K562 (cell line): Measurements from ENCODE around the gene MELK. TPM values are rescaled to one million over a fixed set of nuclear protein-coding genes. Genes with fewer than 3 reads are reported as not detected.

Source experiments
- ARID1B ChIP-seq: fragments of 450-650 bp; IDR thresholded peaks from 2 replicates; pipeline ENCODE4 v1.6.1; 2016; ENCODE audit warnings: antibody characterized with exemption, mild to moderate bottlenecking, inconsistent platforms
- BCOR ChIP-seq: fragments of 450-650 bp; IDR thresholded peaks from 2 replicates; pipeline ENCODE4 v1.6.1; 2016
- CBFA2T3 ChIP-seq: fragments of 450-650 bp; IDR thresholded peaks from 2 replicates; pipeline ENCODE4 v1.6.1; 2017
- CBFB ChIP-seq: sonication (generic); formaldehyde crosslinking; IDR thresholded peaks from 2 replicates; pipeline ENCODE4 v1.4.0; 2020; ENCODE audit warnings: mild to moderate bottlenecking, missing genetic modification reagents
- CTBP1 ChIP-seq: fragments of 450-650 bp; IDR thresholded peaks from 2 replicates; pipeline ENCODE4 v1.6.1; 2016; ENCODE audit warnings: borderline replicate concordance
- DIDO1 ChIP-seq: fragments of 450-650 bp; IDR thresholded peaks from 2 replicates; pipeline ENCODE4 v1.6.1; 2016; ENCODE audit warnings: low read depth, missing biosample characterization, missing genetic modification characterization
- DPF2 ChIP-seq: fragments of 450-650 bp; IDR thresholded peaks from 2 replicates; pipeline ENCODE4 v1.6.1; 2016
- EGR1 ChIP-seq: fragments of 450-650 bp; conservative IDR thresholded peaks from 2 replicates; pipeline ENCODE4 v1.6.1; 2017; ENCODE audit warnings: mild to moderate bottlenecking
- FOXM1 ChIP-seq, 2 experiments: fragments of 450-650 bp in 1 of 2; sonication (generic) in 1 of 2; formaldehyde crosslinking in 1 of 2; IDR thresholded peaks; 2 replicates each; pipeline versions ENCODE4 v1.6.1 to v1.9.0; 2017 to 2022; ENCODE audit warnings: low read depth in 2 of 2, mild to moderate bottlenecking in 2 of 2, missing genetic modification reagents in 1 of 2, moderate library complexity in 1 of 2
- GATA2 ChIP-seq: sonication (generic); formaldehyde crosslinking; IDR thresholded peaks from 2 replicates; pipeline ENCODE4 v1.4.0; 2020; ENCODE audit warnings: mild to moderate bottlenecking, missing genetic modification reagents
- HMBOX1 ChIP-seq: sonication (generic); IDR thresholded peaks from 2 replicates; pipeline ENCODE4 v1.6.1; 2016
- HNRNPH1 ChIP-seq: fragments of 200-400 bp; formaldehyde crosslinking; optimal IDR thresholded peaks from 2 replicates; pipeline ENCODE3; 2017; ENCODE audit warnings: low read depth, mild to moderate bottlenecking, low read length, moderate library complexity
- JUND ChIP-seq, 2 experiments: IDR thresholded peaks; 2 replicates in 1 of 2; 3 replicates in 1 of 2; pipeline ENCODE4 v1.6.1; 2011; ENCODE audit warnings: borderline replicate concordance in 2 of 2, low read depth in 2 of 2, low read length in 2 of 2, improper control_type of control experiment in 1 of 2, missing biosample characterization in 1 of 2, missing genetic modification characterization in 1 of 2, missing genetic modification reagents in 1 of 2
- KDM1A ChIP-seq, 2 experiments: fragments of 450-650 bp; IDR thresholded peaks; 2 replicates each; pipeline ENCODE4 v1.6.1; 2016; ENCODE audit warnings: mild to moderate bottlenecking in 2 of 2
- KHSRP ChIP-seq: fragments of 450-650 bp; IDR thresholded peaks from 2 replicates; pipeline ENCODE4 v1.6.1; 2017
- LEF1 ChIP-seq: fragments of 450-650 bp; IDR thresholded peaks from 2 replicates; pipeline ENCODE4 v1.6.1; 2016; ENCODE audit warnings: mild to moderate bottlenecking
- NFIC ChIP-seq: fragments of 450-650 bp; IDR thresholded peaks from 2 replicates; pipeline ENCODE4 v1.6.1; 2017; ENCODE audit warnings: mild to moderate bottlenecking, inconsistent platforms
- NR2C1 ChIP-seq, 2 experiments: fragments of 450-650 bp; IDR thresholded peaks; 2 replicates each; pipeline ENCODE4 v1.6.1; 2017; ENCODE audit warnings: mild to moderate bottlenecking in 2 of 2, antibody characterized with exemption in 1 of 2, inconsistent platforms in 1 of 2, missing compliant biosample characterization in 1 of 2, missing genetic modification characterization in 1 of 2
- PML ChIP-seq: IDR thresholded peaks from 2 replicates; pipeline ENCODE4 v1.6.1; 2012; ENCODE audit warnings: low read length, inconsistent platforms
- PTTG1 ChIP-seq: fragments of 450-650 bp; IDR thresholded peaks from 2 replicates; pipeline ENCODE4 v1.6.1; 2016; ENCODE audit warnings: low read depth, mild to moderate bottlenecking, missing genetic modification characterization, missing compliant biosample characterization
- RCOR1 ChIP-seq, 2 experiments: IDR thresholded peaks; 2 replicates each; pipeline ENCODE4 v1.6.1; 2012; ENCODE audit warnings: low read depth in 2 of 2, low read length in 2 of 2, borderline replicate concordance in 1 of 2, improper control_type of control experiment in 1 of 2
- SIRT6 ChIP-seq: IDR thresholded peaks from one replicate; pipeline ENCODE4 v1.6.1; 2012; ENCODE audit warnings: low read depth, mild to moderate bottlenecking, control low read depth, inconsistent platforms, low read length, moderate library complexity
- SMAD4 ChIP-seq: fragments of 250-450 bp; sonication (Bioruptor Pico); conservative IDR thresholded peaks from 2 replicates; pipeline ENCODE4 v1.8.0; 2021; ENCODE audit warnings: inconsistent platforms, mild to moderate bottlenecking, moderate library complexity
- SMARCA4 ChIP-seq: fragments of 450-650 bp; IDR thresholded peaks from 2 replicates; pipeline ENCODE4 v1.6.1; 2016
- SMARCE1 ChIP-seq: fragments of 450-650 bp; IDR thresholded peaks from 2 replicates; pipeline ENCODE4 v1.7.1; 2016; ENCODE audit warnings: mild to moderate bottlenecking
- SOX6 ChIP-seq: fragments of 450-650 bp; IDR thresholded peaks from 2 replicates; pipeline ENCODE4 v1.6.1; 2014; ENCODE audit warnings: mild to moderate bottlenecking
- TAL1 ChIP-seq: fragments of 450-650 bp; IDR thresholded peaks from 2 replicates; pipeline ENCODE4 v1.6.1; 2016; ENCODE audit warnings: mild to moderate bottlenecking
- TCF3 ChIP-seq: sonication (generic); formaldehyde crosslinking; IDR thresholded peaks from 2 replicates; pipeline ENCODE4 v1.4.0; 2020; ENCODE audit warnings: mild to moderate bottlenecking, missing genetic modification reagents
- ZNF551 ChIP-seq: fragments of 250-450 bp; sonication (Bioruptor Pico); IDR thresholded peaks from 2 replicates; pipeline ENCODE4 v1.5.0; 2021; ENCODE audit warnings: mild to moderate bottlenecking, moderate library complexity
- ZNF589 ChIP-seq: fragments of 200-800 bp; sonication (Bioruptor generic); IDR thresholded peaks from 2 replicates; pipeline ENCODE4 v1.6.1; 2016; ENCODE audit warnings: low read depth, missing genetic modification characterization, missing compliant biosample characterization
- polyA plus RNA-seq, 8 experiments: library from polyadenylated mRNA; depleted of rRNA in 4 of 8; stranded (reverse) in 5 of 8; unstranded in 3 of 8; fragments of >200 nt; fragmentation: Nextera tagmentation in 2 of 8; fragmentation: Illumina TruSeq in 1 of 8; extraction: Ambion mirVana in 2 of 8; extraction: Trizol in 1 of 8; gene quantifications; 2 replicates each; pipeline versions ENCODE4 v1.2.1 to v1.2.3, GENCODE V29; 2011 to 2014; ENCODE audit warnings: inconsistent platforms in 1 of 8, missing spikeins in 1 of 8
- total RNA-seq, 7 experiments: library from RNA; depleted of rRNA in 6 of 7; stranded (reverse); fragments of >200 nt in 6 of 7; fragmentation: Illumina TruSeq in 2 of 7; extraction: Trizol in 2 of 7; gene quantifications; 2 replicates each; pipeline versions ENCODE4 v1.2.1 to v1.2.3, GENCODE V29; 2011 to 2021; ENCODE audit warnings: low replicate concordance in 1 of 7
- TF ChIP-seq, protein P1 (sequence below), 2 experiments: fragments of 450-650 bp in 1 of 2; sonication (generic) in 1 of 2; formaldehyde crosslinking in 1 of 2; IDR thresholded peaks in 1 of 2; conservative IDR thresholded peaks in 1 of 2; 2 replicates each; pipeline versions ENCODE4 v1.6.1 to v1.8.1; 2016 to 2023; ENCODE audit warnings: mild to moderate bottlenecking in 2 of 2, moderate library complexity in 2 of 2, inconsistent platforms in 1 of 2, missing genetic modification reagents in 1 of 2

Gene MELK
- total and polyA plus RNA-seq, 9 of the 15 experiments (the other 6 are each of a cell fraction or from before 2014, with no cell fraction given) = 33.3 to 57.3 (median 43.8) TPM

GRCh38 chr9:36665921-36666431 lies 93.3 kb downstream of the MELK start (continued):
- TF ChIP-seq CBFB (CRISPR knock-in tag) (no peak), JUND (IDR thresholded peaks at IDR 0.05; ENCODE audit: borderline replicate concordance, low read depth, low read length) (peak; percentile 73; the same call in 1 of the 2 replicates), JUND (tag; IDR thresholded peaks at IDR 0.05; ENCODE audit: borderline replicate concordance, low read depth, low read length) (peak; percentile 56; the same call in 1 of the 3 replicates), SMARCA4 (peak; percentile 75), ZNF589 (CRISPR knock-in tag) (peak; percentile 60; the same call in 1 of the 2 replicates), SMARCE1 (peak; percentile 76), PTTG1 (tag) (no peak), LEF1 (no peak), PML (peak; percentile 69; the same call in 1 of the 2 replicates), FOXM1 (IDR thresholded peaks at IDR 0.05; ENCODE audit: low read depth) (0 out of 2 replicates have a peak, but pooled peaks have one; percentile 21), FOXM1 (CRISPR knock-in tag; IDR thresholded peaks at IDR 0.05; ENCODE audit: low read depth) (no peak), KHSRP (no peak), DIDO1 (tag) (no peak), ZNF551 (no peak), GATA2 (CRISPR knock-in tag) (peak; percentile 67), HNRNPH1 (no peak), SOX6 (0 out of 2 replicates have a peak, but pooled peaks have one; percentile 50), BCOR (peak; percentile 25; the same call in 1 of the 2 replicates), SIRT6 (no peak), EGR1 (peak; percentile 84), NR2C1 (IDR thresholded peaks at IDR 0.05) (no peak), NR2C1 (tag; IDR thresholded peaks at IDR 0.05) (peak; percentile 35; the same call in 1 of the 2 replicates), KDM1A (IDR thresholded peaks at IDR 0.05) (peak; percentile 80 to 85), HMBOX1 (peak; percentile 71), RCOR1 (IDR thresholded peaks at IDR 0.05; ENCODE audit: borderline replicate concordance in 1 of 2, low read depth in 2 of 2, low read length in 2 of 2) (peak in 1 of 2 experiments; percentile 67; a peak in 1 of 4 replicates), DPF2 (peak; percentile 83), TAL1 (peak; percentile 66), ARID1B (peak; percentile 88), TCF3 (CRISPR knock-in tag) (peak; percentile 78), CBFA2T3 (peak; percentile 91), CTBP1 (peak; percentile 65; the same call in 1 of the 2 replicates), NFIC (peak; percentile 44; the same call in 1 of the 2 replicates), SMAD4 (CRISPR knock-in tag) (peak; percentile 84)
- TF ChIP-seq, protein P1, sequence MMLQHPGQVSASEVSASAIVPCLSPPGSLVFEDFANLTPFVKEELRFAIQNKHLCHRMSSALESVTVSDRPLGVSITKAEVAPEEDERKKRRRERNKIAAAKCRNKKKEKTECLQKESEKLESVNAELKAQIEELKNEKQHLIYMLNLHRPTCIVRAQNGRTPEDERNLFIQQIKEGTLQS (IDR thresholded peaks at IDR 0.05) = peak; percentile 31
- TF ChIP-seq, protein P1 (CRISPR knock-in tag; conservative IDR thresholded peaks at IDR 0.05) = no peak
